IMR-90 (cell line): ENCODE measurements around the gene NDUFAF5.

Experiments used
- BHLHE40 ChIP-seq: fragments of 150-350 bp; IDR thresholded peaks from 2 replicates; pipeline ENCODE4 v1.6.1; 2016; ENCODE audit warnings: mild to moderate bottlenecking, low read depth, low read length
- CEBPB ChIP-seq: IDR thresholded peaks from 2 replicates; pipeline ENCODE4 v1.6.1; 2012; ENCODE audit warnings: low read depth, low read length, improper control_type of control experiment
- CHD1 ChIP-seq: IDR thresholded peaks from 2 replicates; pipeline ENCODE4 v1.6.1; 2012; ENCODE audit warnings: low read depth, low read length, improper control_type of control experiment
- FOS ChIP-seq: fragments of 150-350 bp; IDR thresholded peaks from 2 replicates; pipeline ENCODE4 v1.6.1; 2016; ENCODE audit warnings: low read depth, low read length
- MAFK ChIP-seq: IDR thresholded peaks from 2 replicates; pipeline ENCODE4 v1.6.1; 2012; ENCODE audit warnings: low read depth, low read length, improper control_type of control experiment
- MAZ ChIP-seq: IDR thresholded peaks from 2 replicates; pipeline ENCODE4 v1.6.1; 2012; ENCODE audit warnings: low read depth, mild to moderate bottlenecking, low read length, improper control_type of control experiment, moderate library complexity, borderline replicate concordance
- MXI1 ChIP-seq: IDR thresholded peaks from 2 replicates; pipeline ENCODE4 v1.6.1; 2012; ENCODE audit warnings: low read depth, mild to moderate bottlenecking, low read length, moderate library complexity, borderline replicate concordance
- NFE2L2 ChIP-seq: fragments of 150-350 bp; IDR thresholded peaks from 2 replicates; pipeline ENCODE4 v1.6.1; 2016; ENCODE audit warnings: low read depth, mild to moderate bottlenecking, low read length
- POLR2A ChIP-seq: IDR thresholded peaks from 2 replicates; pipeline ENCODE4 v1.6.1; 2012; ENCODE audit warnings: mild to moderate bottlenecking, low read depth, low read length
- RAD21 ChIP-seq: IDR thresholded peaks from 2 replicates; pipeline ENCODE4 v1.6.1; 2012; ENCODE audit warnings: low read length, improper control_type of control experiment
- RFX5 ChIP-seq: IDR thresholded peaks from 2 replicates; pipeline ENCODE4 v1.8.0; 2012; ENCODE audit warnings: low read depth, mild to moderate bottlenecking, low read length, moderate library complexity
- SMC3 ChIP-seq: fragments of 150-350 bp; IDR thresholded peaks from 2 replicates; pipeline ENCODE4 v1.6.1; 2016; ENCODE audit warnings: low read depth, mild to moderate bottlenecking, antibody characterized with exemption, low read length, moderate library complexity
- TF ChIP-seq, protein P1 (sequence below): conservative IDR thresholded peaks from 2 replicates; pipeline ENCODE4 v1.5.1; 2012; ENCODE audit warnings: mild to moderate bottlenecking, low read depth, low read length, improper control_type of control experiment
- TF ChIP-seq, protein P2 (sequence below): fragments of 150-350 bp; IDR thresholded peaks from 2 replicates; pipeline ENCODE4 v1.6.1; 2017; ENCODE audit warnings: mild to moderate bottlenecking, antibody characterized with exemption, low read length, low read depth

DNA sequence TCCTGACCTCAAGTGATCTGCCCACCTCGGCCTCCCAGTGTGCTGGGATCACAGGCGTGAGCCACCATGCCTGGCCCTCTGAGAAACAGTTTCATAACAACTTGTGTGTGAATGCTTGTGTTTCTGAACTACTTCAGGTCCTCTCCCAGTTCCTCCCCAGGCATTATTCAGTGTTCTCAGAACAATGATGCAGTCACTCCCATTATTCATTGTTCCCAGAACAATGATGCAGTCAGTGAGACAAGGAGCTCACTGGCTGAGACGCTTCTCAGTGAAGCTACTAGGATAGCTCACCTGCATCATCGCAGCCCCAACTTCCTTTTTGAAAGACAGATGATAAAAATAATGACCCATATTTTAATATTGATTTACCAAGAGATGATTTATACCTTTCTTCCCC lies 71.5 kb downstream of the NDUFAF5 start:
- no peak for TF ChIP-seq RAD21
- TF ChIP-seq, protein P1, sequence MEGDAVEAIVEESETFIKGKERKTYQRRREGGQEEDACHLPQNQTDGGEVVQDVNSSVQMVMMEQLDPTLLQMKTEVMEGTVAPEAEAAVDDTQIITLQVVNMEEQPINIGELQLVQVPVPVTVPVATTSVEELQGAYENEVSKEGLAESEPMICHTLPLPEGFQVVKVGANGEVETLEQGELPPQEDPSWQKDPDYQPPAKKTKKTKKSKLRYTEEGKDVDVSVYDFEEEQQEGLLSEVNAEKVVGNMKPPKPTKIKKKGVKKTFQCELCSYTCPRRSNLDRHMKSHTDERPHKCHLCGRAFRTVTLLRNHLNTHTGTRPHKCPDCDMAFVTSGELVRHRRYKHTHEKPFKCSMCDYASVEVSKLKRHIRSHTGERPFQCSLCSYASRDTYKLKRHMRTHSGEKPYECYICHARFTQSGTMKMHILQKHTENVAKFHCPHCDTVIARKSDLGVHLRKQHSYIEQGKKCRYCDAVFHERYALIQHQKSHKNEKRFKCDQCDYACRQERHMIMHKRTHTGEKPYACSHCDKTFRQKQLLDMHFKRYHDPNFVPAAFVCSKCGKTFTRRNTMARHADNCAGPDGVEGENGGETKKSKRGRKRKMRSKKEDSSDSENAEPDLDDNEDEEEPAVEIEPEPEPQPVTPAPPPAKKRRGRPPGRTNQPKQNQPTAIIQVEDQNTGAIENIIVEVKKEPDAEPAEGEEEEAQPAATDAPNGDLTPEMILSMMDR = no peak
- TF ChIP-seq NFE2L2 = no peak
- no peak for TF ChIP-seq MAFK
- no peak for TF ChIP-seq MXI1
- TF ChIP-seq CEBPB = no peak
- no peak for TF ChIP-seq POLR2A
- no peak for TF ChIP-seq CHD1
- no peak for TF ChIP-seq RFX5
- TF ChIP-seq, protein P2, sequence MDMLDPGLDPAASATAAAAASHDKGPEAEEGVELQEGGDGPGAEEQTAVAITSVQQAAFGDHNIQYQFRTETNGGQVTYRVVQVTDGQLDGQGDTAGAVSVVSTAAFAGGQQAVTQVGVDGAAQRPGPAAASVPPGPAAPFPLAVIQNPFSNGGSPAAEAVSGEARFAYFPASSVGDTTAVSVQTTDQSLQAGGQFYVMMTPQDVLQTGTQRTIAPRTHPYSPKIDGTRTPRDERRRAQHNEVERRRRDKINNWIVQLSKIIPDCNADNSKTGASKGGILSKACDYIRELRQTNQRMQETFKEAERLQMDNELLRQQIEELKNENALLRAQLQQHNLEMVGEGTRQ = no peak
- no peak for TF ChIP-seq SMC3
- no peak for TF ChIP-seq BHLHE40
- TF ChIP-seq MAZ = no peak
- TF ChIP-seq FOS = no peak
